Gastrocnemius medialis (tissue), 4 donors: ENCODE data around the gene CCDC71. TPM values are rescaled to one million over a fixed set of nuclear protein-coding genes. Genes with fewer than 3 reads are reported as not detected.

Experiments used
- ATAC-seq, 2 donors: fragments of 150-250 bp; one replicate each; pipeline ENCODE4 v1.9.1; 2016
- DNase-seq, 2 donors: peaks; one replicate each; pipeline ENCODE4 v3.0.0-alpha.2; 2019
- H3K27ac ChIP-seq, 4 donors: fragments of 200-600 bp; sonication (generic); 1 replicate in 1 of 4; 2 replicates in 3 of 4; pipeline ENCODE4 v1.5.1; 2016 to 2018; ENCODE audit warnings: mild to moderate bottlenecking in 2 of 4, moderate library complexity in 1 of 4
- H3K27me3 ChIP-seq, 3 donors: fragments of 200-600 bp; sonication (generic) in 2 of 3; 1 replicate in 1 of 3; 2 replicates in 2 of 3; pipeline versions ENCODE4 v1.5.1 to v1.6.0; 2016 to 2019; ENCODE audit warnings: mild to moderate bottlenecking in 1 of 3, moderate library complexity in 1 of 3
- H3K36me3 ChIP-seq, 2 donors: fragments of 200-600 bp; sonication (generic) in 1 of 2; one replicate each; pipeline ENCODE4 v1.5.1; 2017 to 2018
- H3K4me1 ChIP-seq, 2 donors: fragments of 200-600 bp; sonication (generic) in 1 of 2; one replicate each; pipeline ENCODE4 v1.5.1; 2016 to 2017; ENCODE audit warnings: mild to moderate bottlenecking in 2 of 2
- H3K4me3 ChIP-seq, 4 donors: fragments of 200-600 bp; sonication (generic) in 3 of 4; 1 replicate in 1 of 4; 2 replicates in 3 of 4; pipeline ENCODE4 v1.5.1; 2016 to 2019; ENCODE audit warnings: mild to moderate bottlenecking in 2 of 4
- H3K9me3 ChIP-seq, 3 donors: fragments of 200-600 bp; sonication (generic) in 2 of 3; 1 replicate in 1 of 3; 2 replicates in 2 of 3; pipeline ENCODE4 v1.5.1; 2016 to 2019
- POLR2A ChIP-seq, 2 donors: fragments of 450-650 bp; IDR thresholded peaks; one replicate each; pipeline ENCODE4 v1.6.1; 2017; ENCODE audit warnings: antibody characterized with exemption in 2 of 2, mild to moderate bottlenecking in 2 of 2, moderate library complexity in 2 of 2
- in situ Hi-C, 4 donors: fragments of 200-750 bp; cut with MboI; loops; one replicate each; pipeline versions ENCODE4 v1.15.0 to v1.8.0; 2017; ENCODE audit warnings: low sequenced_read_pairs in 4 of 4
- intact Hi-C: fragments of 100-400 bp; cut with DNase I; formaldehyde crosslinking; loops from one replicate; pipeline ENCODE4 v1.15.1; 2023; ENCODE audit warnings: low total_unique reads
- total RNA-seq, 4 donors: library from RNA; depleted of rRNA; stranded (reverse); fragments of >200 nt; gene quantifications; one replicate each; pipeline versions ENCODE4 v1.1.0 to v1.2.3, GENCODE V29; 2016
- TF ChIP-seq, protein P1 (sequence below), 5 experiments: fragments of 450-650 bp in 3 of 5; fragments of 200-600 bp in 2 of 5; sonication (generic) in 2 of 5; IDR thresholded peaks in 4 of 5; conservative IDR thresholded peaks in 1 of 5; 1 replicate in 4 of 5; 2 replicates in 1 of 5; pipeline ENCODE4 v1.5.1; 2016 to 2019; ENCODE audit warnings: antibody characterized with exemption in 5 of 5, mild to moderate bottlenecking in 3 of 5, moderate library complexity in 3 of 5

Gene CCDC71
- total RNA-seq, 4 donors from 2014 or later: 20.0 to 31.0 (median 22.0) TPM

DNA sequence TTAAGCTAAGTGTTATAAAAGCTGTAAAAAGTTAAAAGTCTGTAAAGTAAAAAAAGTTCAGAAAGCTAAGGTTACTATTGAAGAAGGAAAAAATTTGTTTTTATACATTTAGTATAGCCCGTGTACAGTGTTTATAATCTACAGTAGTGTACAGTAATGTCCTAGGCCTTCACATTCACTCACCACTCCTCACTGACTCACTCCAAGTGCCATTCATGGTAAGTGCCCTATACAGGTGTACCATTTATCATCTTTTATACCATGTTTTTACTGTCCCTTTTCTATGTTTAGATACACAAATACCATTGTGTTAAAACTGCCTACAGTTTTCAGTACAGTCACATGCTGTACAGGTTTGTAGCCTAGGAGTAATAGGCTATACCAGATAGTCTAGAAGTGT is 8.8 kb downstream of the CCDC71 start:
- DNase-seq: no peak
- TF ChIP-seq POLR2A (IDR thresholded peaks at IDR 0.05): no peak
- TF ChIP-seq, protein P1, sequence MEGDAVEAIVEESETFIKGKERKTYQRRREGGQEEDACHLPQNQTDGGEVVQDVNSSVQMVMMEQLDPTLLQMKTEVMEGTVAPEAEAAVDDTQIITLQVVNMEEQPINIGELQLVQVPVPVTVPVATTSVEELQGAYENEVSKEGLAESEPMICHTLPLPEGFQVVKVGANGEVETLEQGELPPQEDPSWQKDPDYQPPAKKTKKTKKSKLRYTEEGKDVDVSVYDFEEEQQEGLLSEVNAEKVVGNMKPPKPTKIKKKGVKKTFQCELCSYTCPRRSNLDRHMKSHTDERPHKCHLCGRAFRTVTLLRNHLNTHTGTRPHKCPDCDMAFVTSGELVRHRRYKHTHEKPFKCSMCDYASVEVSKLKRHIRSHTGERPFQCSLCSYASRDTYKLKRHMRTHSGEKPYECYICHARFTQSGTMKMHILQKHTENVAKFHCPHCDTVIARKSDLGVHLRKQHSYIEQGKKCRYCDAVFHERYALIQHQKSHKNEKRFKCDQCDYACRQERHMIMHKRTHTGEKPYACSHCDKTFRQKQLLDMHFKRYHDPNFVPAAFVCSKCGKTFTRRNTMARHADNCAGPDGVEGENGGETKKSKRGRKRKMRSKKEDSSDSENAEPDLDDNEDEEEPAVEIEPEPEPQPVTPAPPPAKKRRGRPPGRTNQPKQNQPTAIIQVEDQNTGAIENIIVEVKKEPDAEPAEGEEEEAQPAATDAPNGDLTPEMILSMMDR (IDR thresholded peaks at IDR 0.05 in 4 of 5, conservative IDR thresholded peaks at IDR 0.05 in 1 of 5): no peak
- H3K36me3 ChIP-seq: no peaks in the 10 kb centered on the region
- intact Hi-C loops: no loop called here
- H3K9me3 ChIP-seq: no peaks in the 10 kb centered on the region
- no peak overlapping the region for H3K27ac ChIP-seq
- no peak overlapping the region for H3K4me3 ChIP-seq
- peaks cover 0 to 6% of the 10 kb centered on the region in 2 donors for H3K4me1 ChIP-seq
- in situ Hi-C loops: no loop called here
- no peaks in the 10 kb centered on the region for H3K27me3 ChIP-seq
- no peak for ATAC-seq

DNA sequence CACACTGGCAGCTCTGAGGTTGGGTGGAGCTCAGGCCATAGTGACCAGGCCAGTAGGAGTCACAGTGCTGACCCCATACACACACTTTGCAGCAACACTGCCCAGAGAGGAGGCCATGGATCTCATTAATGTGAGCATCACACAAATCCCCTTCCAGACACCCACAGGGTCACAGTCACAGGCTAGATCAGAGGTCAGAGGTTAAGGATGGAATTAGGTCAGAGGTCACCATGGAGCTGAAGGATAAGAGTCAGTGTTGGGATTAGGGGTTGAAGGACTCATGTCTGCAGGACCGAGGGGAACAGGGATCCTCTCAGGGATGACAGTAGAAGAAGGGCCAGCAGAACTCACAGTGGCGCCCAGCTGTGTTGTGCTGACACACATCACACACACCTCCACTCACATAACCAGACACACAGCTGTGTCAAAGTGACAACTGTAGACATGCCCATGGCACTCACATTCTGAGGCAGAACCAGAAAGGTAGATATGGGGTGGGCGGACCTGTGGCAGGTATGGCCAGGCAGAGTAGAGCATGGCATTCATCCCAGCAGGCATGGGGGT is 12.7 kb downstream of the CCDC71 start:
- no peaks in the 10 kb centered on the region for H3K36me3 ChIP-seq
- no peak overlapping the region for H3K27ac ChIP-seq
- H3K27me3 ChIP-seq: no peaks in the 10 kb centered on the region
- no peak overlapping the region for H3K4me3 ChIP-seq
- no peak for ATAC-seq
- H3K4me1 ChIP-seq: no peaks in the 10 kb centered on the region
- H3K9me3 ChIP-seq: no peaks in the 10 kb centered on the region
- in situ Hi-C loops (no loop called here), intact Hi-C loops (no loop called here)
- DNase-seq: no peak
- no peak for TF ChIP-seq POLR2A (IDR thresholded peaks at IDR 0.05)
- TF ChIP-seq, protein P1 (IDR thresholded peaks at IDR 0.05 in 4 of 5, conservative IDR thresholded peaks at IDR 0.05 in 1 of 5): no peak

DNA sequence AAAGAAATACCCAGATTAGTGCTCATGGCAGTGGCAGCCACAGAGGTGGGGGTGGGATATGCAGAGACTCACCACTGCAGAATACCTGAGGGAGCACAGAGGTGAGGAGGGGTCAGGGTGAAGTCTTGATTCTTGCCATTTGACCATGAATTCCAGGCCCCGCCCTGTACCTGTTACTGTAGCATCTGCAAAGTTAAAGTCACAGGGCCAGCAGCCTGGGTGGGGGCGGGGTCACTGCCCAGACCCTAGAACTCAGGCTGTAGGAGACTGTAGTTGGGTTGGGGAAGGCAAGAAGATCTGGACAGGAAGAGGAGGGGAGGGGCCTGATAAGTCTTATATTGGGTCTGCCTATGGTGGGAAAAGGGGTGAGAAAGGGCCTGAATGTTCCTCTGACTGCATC is 14.5 kb downstream of the CCDC71 start:
- ATAC-seq: no peak
- no peak for TF ChIP-seq POLR2A (IDR thresholded peaks at IDR 0.05)
- TF ChIP-seq, protein P1 (IDR thresholded peaks at IDR 0.05 in 4 of 5, conservative IDR thresholded peaks at IDR 0.05 in 1 of 5): no peak
- Histone ChIP-seq H3K27me3 (no peaks in the 10 kb centered on the region), H3K4me1 (no peaks in the 10 kb centered on the region), H3K4me3 (no peak overlapping the region), H3K27ac (no peak overlapping the region), H3K9me3 (no peaks in the 10 kb centered on the region), H3K36me3 (no peaks in the 10 kb centered on the region)
- intact Hi-C loops: no loop called here
- DNase-seq: no peak
- in situ Hi-C loops: no loop called here

DNA sequence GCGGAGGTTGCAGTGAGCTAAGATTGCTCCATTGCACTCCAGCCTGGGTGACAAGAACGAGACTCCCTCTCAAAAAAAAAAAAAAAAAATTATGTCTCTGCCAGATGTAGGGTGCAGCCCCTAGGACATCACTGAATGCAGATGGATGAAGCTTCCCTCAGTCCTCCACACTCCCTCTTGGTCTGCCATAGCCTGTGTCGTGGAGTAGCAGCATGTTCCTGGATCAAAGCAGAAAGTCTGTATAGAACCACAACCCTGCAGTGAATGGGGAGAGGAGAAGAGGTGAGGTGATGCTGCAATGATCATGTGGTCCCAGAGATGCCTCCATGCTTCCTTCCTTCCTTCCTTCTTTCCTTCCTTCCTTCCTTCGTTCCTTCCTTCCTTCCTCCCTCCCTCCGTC is 18.0 kb downstream of the CCDC71 start:
- H3K4me3 ChIP-seq: no peak overlapping the region
- in situ Hi-C loops: no loop called here

More for the DNA sequence above, 18.0 kb downstream of the CCDC71 start:
- no peaks in the 10 kb centered on the region for H3K27me3 ChIP-seq
- ATAC-seq: no peak
- no peaks in the 10 kb centered on the region for H3K36me3 ChIP-seq
- no peak for DNase-seq
- H3K27ac ChIP-seq: no peak overlapping the region
- no peaks in the 10 kb centered on the region for H3K4me1 ChIP-seq
- H3K9me3 ChIP-seq: no peaks in the 10 kb centered on the region
- no peak for TF ChIP-seq POLR2A (IDR thresholded peaks at IDR 0.05)
- TF ChIP-seq, protein P1 (IDR thresholded peaks at IDR 0.05 in 4 of 5, conservative IDR thresholded peaks at IDR 0.05 in 1 of 5): no peak
- intact Hi-C loops: no loop called here
